OCI-LY3 (cell line): ENCODE data around the gene ASCC3.

ENCODE experiments used
- H2AFZ ChIP-seq: fragments of 200-600, 300-600 bp; shearing (Covaris generic); 2 replicates; pipeline ENCODE4 v1.6.0; 2014; ENCODE audit warnings: antibody characterized with exemption, low read depth, low read length
- H3K27ac ChIP-seq: fragments of 200-600, 300-600 bp; sonication (generic); 2 replicates; pipeline ENCODE4 v1.5.1; 2014; ENCODE audit warnings: mild to moderate bottlenecking, low read length, moderate library complexity, mixed read lengths
- H3K27me3 ChIP-seq: fragments of 200-600, 300-600 bp; sonication (generic); 2 replicates; pipeline ENCODE4 v1.6.1; 2014; ENCODE audit warnings: low read depth, low read length, mixed read lengths
- H3K36me3 ChIP-seq: fragments of 200-600, 300-600 bp; sonication (generic); replicated peaks from 2 replicates; pipeline ENCODE3; 2014; ENCODE audit warnings: low read depth, low read length, mixed read lengths
- H3K4me1 ChIP-seq: fragments of 300-600, 200-600 bp; sonication (generic); 2 replicates; pipeline ENCODE4 v1.6.1; 2014; ENCODE audit warnings: low read length, mixed read lengths
- H3K4me2 ChIP-seq: fragments of 200-600, 300-600 bp; sonication (generic); 2 replicates; pipeline ENCODE4 v1.6.1; 2014; ENCODE audit warnings: low read length, mixed read lengths
- H3K4me3 ChIP-seq: fragments of 300-600, 200-600 bp; sonication (generic); 2 replicates; pipeline ENCODE4 v1.5.1; 2014; ENCODE audit warnings: antibody characterized with exemption, mild to moderate bottlenecking, low read length, moderate library complexity
- H3K79me2 ChIP-seq: fragments of 300-600, 200-600 bp; shearing (Covaris generic); 2 replicates; pipeline ENCODE4 v1.6.1; 2014; ENCODE audit warnings: mild to moderate bottlenecking, low read length, mixed read lengths
- H3K9ac ChIP-seq: fragments of 300-600, 200-600 bp; shearing (Covaris generic); 2 replicates; pipeline ENCODE4 v1.6.0; 2014; ENCODE audit warnings: mild to moderate bottlenecking, low read length, moderate library complexity
- H3K9me3 ChIP-seq: fragments of 200-600, 300-600 bp; shearing (Covaris generic); 2 replicates; pipeline ENCODE4 v1.6.1; 2014; ENCODE audit warnings: low read length, mixed read lengths; ENCODE audit not compliant: insufficient read depth
- H4K20me1 ChIP-seq: fragments of 200-600, 300-600 bp; sonication (generic); 2 replicates; pipeline ENCODE4 v1.6.1; 2016; ENCODE audit warnings: low read length, mixed read lengths; ENCODE audit not compliant: insufficient read depth
- EZH2phosphoT487 ChIP-seq: fragments of 200-600 bp; shearing (Covaris generic); IDR thresholded peaks from 2 replicates; pipeline ENCODE4 v1.6.1; 2018; ENCODE audit warnings: antibody characterized with exemption, mixed run types, low read depth
- TF ChIP-seq, protein P1 (sequence below): fragments of 200-600, 300-600 bp; sonication (generic); IDR thresholded peaks from 2 replicates; pipeline ENCODE4 v1.5.1; 2014; ENCODE audit warnings: antibody characterized with exemption, low read length, low read depth

The ASCC3 gene

GRCh38 chr6:100565439-100566104 is 315.6 kb downstream of the ASCC3 start:
- H3K4me3 ChIP-seq: no peak overlapping the region
- H3K27me3 ChIP-seq: no peaks in the 10 kb centered on the region
- no peak overlapping the region for H3K27ac ChIP-seq
- no peaks in the 10 kb centered on the region for H3K36me3 ChIP-seq
- H3K4me1 ChIP-seq: no peaks in the 10 kb centered on the region
- no peak overlapping the region for H3K9ac ChIP-seq
- H2AFZ ChIP-seq: no peak overlapping the region
- no peak for TF ChIP-seq EZH2phosphoT487
- TF ChIP-seq, protein P1, sequence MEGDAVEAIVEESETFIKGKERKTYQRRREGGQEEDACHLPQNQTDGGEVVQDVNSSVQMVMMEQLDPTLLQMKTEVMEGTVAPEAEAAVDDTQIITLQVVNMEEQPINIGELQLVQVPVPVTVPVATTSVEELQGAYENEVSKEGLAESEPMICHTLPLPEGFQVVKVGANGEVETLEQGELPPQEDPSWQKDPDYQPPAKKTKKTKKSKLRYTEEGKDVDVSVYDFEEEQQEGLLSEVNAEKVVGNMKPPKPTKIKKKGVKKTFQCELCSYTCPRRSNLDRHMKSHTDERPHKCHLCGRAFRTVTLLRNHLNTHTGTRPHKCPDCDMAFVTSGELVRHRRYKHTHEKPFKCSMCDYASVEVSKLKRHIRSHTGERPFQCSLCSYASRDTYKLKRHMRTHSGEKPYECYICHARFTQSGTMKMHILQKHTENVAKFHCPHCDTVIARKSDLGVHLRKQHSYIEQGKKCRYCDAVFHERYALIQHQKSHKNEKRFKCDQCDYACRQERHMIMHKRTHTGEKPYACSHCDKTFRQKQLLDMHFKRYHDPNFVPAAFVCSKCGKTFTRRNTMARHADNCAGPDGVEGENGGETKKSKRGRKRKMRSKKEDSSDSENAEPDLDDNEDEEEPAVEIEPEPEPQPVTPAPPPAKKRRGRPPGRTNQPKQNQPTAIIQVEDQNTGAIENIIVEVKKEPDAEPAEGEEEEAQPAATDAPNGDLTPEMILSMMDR: no peak
- H3K9me3 ChIP-seq: no peaks in the 10 kb centered on the region
- H3K79me2 ChIP-seq: no peaks in the 10 kb centered on the region
- H3K4me2 ChIP-seq: no peak overlapping the region
- H4K20me1 ChIP-seq: no peaks in the 10 kb centered on the region

DNA sequence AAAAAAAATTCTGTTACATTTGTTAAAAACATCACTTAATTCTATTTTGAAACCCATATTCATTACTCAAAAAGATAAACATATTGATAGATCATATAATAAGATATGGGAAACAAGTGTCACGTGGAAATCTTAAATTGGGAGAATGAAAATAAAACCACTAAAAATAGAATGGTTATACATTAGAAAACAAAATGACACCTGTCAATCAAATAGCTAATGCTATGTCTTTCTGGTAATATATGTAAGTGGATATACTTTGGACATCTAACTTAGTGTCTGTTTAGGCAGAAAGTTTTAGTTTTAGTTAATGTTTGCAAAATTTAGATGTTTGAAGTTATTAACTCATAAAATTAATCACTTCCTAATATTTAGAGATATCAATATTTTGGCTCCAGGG is 321.3 kb downstream of the ASCC3 start:
- Histone ChIP-seq H3K79me2 (no peaks in the 10 kb centered on the region), H3K9me3 (no peaks in the 10 kb centered on the region), H2AFZ (no peak overlapping the region), H4K20me1 (no peaks in the 10 kb centered on the region), H3K36me3 (no peaks in the 10 kb centered on the region), H3K9ac (no peak overlapping the region), H3K27me3 (no peaks in the 10 kb centered on the region), H3K4me3 (no peak overlapping the region), H3K4me2 (no peak overlapping the region), H3K4me1 (no peaks in the 10 kb centered on the region), H3K27ac (no peak overlapping the region)
- TF ChIP-seq, protein P1: no peak
- TF ChIP-seq EZH2phosphoT487: no peak

DNA sequence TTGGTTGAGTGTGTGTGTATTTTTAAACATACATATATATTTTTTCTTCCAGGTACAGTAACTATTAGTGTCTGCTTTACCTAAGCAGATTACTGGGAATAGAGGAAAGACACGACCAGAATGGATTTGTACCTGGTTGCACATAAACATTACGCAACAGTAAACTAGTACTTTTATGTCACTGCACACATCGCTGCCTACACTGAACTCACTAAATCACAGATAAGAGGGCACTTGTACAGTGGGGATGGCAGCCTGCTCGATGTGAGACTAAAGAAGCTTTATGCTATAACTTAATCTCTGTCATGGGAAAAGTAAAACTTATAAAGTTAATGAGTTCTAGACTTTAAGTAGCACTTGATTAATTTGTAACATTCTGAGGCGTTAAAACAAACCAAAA is 326.9 kb downstream of the ASCC3 start:
- Histone ChIP-seq H3K4me2 (no peak overlapping the region), H2AFZ (no peak overlapping the region), H3K9me3 (no peaks in the 10 kb centered on the region), H3K36me3 (no peaks in the 10 kb centered on the region), H4K20me1 (no peaks in the 10 kb centered on the region), H3K4me1 (no peaks in the 10 kb centered on the region), H3K27ac (no peak overlapping the region), H3K9ac (no peak overlapping the region), H3K79me2 (no peaks in the 10 kb centered on the region), H3K27me3 (no peaks in the 10 kb centered on the region), H3K4me3 (no peak overlapping the region)
- TF ChIP-seq, protein P1: no peak
- no peak for TF ChIP-seq EZH2phosphoT487

DNA sequence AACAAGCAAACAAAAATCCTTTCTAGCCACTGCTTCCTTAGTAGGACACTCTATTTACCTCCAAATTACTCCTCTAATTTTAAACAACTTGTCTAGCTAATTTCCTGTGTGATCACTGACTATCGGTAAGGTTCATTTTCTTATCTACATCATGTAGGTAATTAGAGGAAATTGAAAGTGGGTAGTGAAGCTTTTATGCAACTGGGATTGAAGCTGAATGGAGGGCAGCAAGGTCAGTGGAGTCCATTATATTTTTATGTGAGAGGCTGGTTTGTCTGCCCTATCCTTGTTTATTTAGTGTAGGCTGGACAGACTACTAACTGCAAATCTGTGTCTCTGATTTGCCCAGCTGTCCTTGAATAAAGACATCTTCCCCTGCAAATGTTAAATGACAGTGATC is 327.9 kb downstream of the ASCC3 start:
- TF ChIP-seq, protein P1: no peak
- TF ChIP-seq EZH2phosphoT487: no peak
- no peak overlapping the region for H3K4me3 ChIP-seq
- no peaks in the 10 kb centered on the region for H3K36me3 ChIP-seq
- H3K4me2 ChIP-seq: no peak overlapping the region
- no peaks in the 10 kb centered on the region for H4K20me1 ChIP-seq
- no peaks in the 10 kb centered on the region for H3K79me2 ChIP-seq
- no peak overlapping the region for H3K9ac ChIP-seq
- no peaks in the 10 kb centered on the region for H3K27me3 ChIP-seq
- no peak overlapping the region for H3K27ac ChIP-seq
- no peaks in the 10 kb centered on the region for H3K9me3 ChIP-seq
- no peaks in the 10 kb centered on the region for H3K4me1 ChIP-seq
- no peak overlapping the region for H2AFZ ChIP-seq
